Stimulated activated CD8-positive, alpha-beta memory T cell treated with anti-CD3 and anti-CD28 coated beads, Interleukin-15, amount 100 ng/mL, for 24 hours (primary cell): ENCODE results near the gene WFIKKN2.
"Not testable (repeated sequence)": the region's sequence is repeated elsewhere in the genome, so short reads cannot be mapped to it uniquely, and the experiment has no call there.

Experiments
- DNase-seq: peaks from one replicate; pipeline ENCODE4 v3.0.0-alpha.2; 2020; ENCODE audit warnings: low read depth

WFIKKN2 gene

GRCh38 chr17:50855708-50856330 is 20.4 kb downstream of the WFIKKN2 start:
- DNase-seq = no peak

- no peak for DNase-seq
These were observed 21.0 kb downstream of the WFIKKN2 start for GRCh38 chr17:50856431-50856830.

- DNase-seq = no peak
These were observed 23.3 kb downstream of the WFIKKN2 start for GRCh38 chr17:50858486-50859225.

GRCh38 chr17:50859727-50860126 is 24.3 kb downstream of the WFIKKN2 start:
- DNase-seq = not testable (repeated sequence)

GRCh38 chr17:50861334-50861676 is 25.9 kb downstream of the WFIKKN2 start:
- DNase-seq = no peak

GRCh38 chr17:50861822-50862528 is 26.6 kb downstream of the WFIKKN2 start:
- no peak for DNase-seq

GRCh38 chr17:50863221-50863843 is 27.9 kb downstream of the WFIKKN2 start:
- no peak for DNase-seq

- DNase-seq = no peak
These were observed 28.5 kb downstream of the WFIKKN2 start for GRCh38 chr17:50863931-50864330.

- DNase-seq = no peak
These were observed 29.3 kb downstream of the WFIKKN2 start for GRCh38 chr17:50864747-50865059.

GRCh38 chr17:50865060-50865867 is 29.9 kb downstream of the WFIKKN2 start:
- DNase-seq = no peak

- DNase-seq = no peak
These were observed 30.5 kb downstream of the WFIKKN2 start for GRCh38 chr17:50865868-50866260.

- peak; percentile 98 for DNase-seq
These were observed 31.0 kb downstream of the WFIKKN2 start, which contains the start of gene TOB1 for GRCh38 chr17:50866261-50866949. Gene TOB1 (minus strand): TSS chr17:50866354. CDS start chr17:50864017, 2,337 bp downstream.

- peak; percentile 39 for DNase-seq
These were observed 31.6 kb downstream of the WFIKKN2 start for GRCh38 chr17:50866950-50867362.

- peak; percentile 38 for DNase-seq
These were observed 32.2 kb downstream of the WFIKKN2 start for GRCh38 chr17:50867363-50868139.

- no peak for DNase-seq
These were observed 32.7 kb downstream of the WFIKKN2 start for GRCh38 chr17:50868140-50868438.

- DNase-seq = no peak
These were observed 33.2 kb downstream of the WFIKKN2 start for GRCh38 chr17:50868602-50869001.

GRCh38 chr17:50871364-50871763 is 36.0 kb downstream of the WFIKKN2 start:
- DNase-seq = no peak

GRCh38 chr17:50871898-50872297 is 36.5 kb downstream of the WFIKKN2 start:
- no peak for DNase-seq

GRCh38 chr17:50872710-50873424 is 37.5 kb downstream of the WFIKKN2 start:
- DNase-seq = no peak

GRCh38 chr17:50875074-50875473 is 39.7 kb downstream of the WFIKKN2 start:
- DNase-seq = no peak
